C4-2B (cell line): Measurements from ENCODE around the gene VAT1L.

ENCODE experiments used
- H3K27ac ChIP-seq: fragments of 450-650 bp; 2 replicates; pipeline ENCODE4 v1.5.1; 2017
- ZFX ChIP-seq: fragments of 450-650 bp; IDR thresholded peaks from 2 replicates; pipeline ENCODE4 v1.6.1; 2017
- TF ChIP-seq, protein P1 (sequence below): fragments of 450-650 bp; conservative IDR thresholded peaks from 2 replicates; pipeline ENCODE4 v1.5.1; 2017; ENCODE audit warnings: mild to moderate bottlenecking

VAT1L gene

GRCh38 chr16:77763994-77764393 is 24.4 kb upstream of the VAT1L start:
- TF ChIP-seq ZFX = no peak
- TF ChIP-seq, protein P1, sequence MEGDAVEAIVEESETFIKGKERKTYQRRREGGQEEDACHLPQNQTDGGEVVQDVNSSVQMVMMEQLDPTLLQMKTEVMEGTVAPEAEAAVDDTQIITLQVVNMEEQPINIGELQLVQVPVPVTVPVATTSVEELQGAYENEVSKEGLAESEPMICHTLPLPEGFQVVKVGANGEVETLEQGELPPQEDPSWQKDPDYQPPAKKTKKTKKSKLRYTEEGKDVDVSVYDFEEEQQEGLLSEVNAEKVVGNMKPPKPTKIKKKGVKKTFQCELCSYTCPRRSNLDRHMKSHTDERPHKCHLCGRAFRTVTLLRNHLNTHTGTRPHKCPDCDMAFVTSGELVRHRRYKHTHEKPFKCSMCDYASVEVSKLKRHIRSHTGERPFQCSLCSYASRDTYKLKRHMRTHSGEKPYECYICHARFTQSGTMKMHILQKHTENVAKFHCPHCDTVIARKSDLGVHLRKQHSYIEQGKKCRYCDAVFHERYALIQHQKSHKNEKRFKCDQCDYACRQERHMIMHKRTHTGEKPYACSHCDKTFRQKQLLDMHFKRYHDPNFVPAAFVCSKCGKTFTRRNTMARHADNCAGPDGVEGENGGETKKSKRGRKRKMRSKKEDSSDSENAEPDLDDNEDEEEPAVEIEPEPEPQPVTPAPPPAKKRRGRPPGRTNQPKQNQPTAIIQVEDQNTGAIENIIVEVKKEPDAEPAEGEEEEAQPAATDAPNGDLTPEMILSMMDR = no peak
- no peak overlapping the region for H3K27ac ChIP-seq

DNA sequence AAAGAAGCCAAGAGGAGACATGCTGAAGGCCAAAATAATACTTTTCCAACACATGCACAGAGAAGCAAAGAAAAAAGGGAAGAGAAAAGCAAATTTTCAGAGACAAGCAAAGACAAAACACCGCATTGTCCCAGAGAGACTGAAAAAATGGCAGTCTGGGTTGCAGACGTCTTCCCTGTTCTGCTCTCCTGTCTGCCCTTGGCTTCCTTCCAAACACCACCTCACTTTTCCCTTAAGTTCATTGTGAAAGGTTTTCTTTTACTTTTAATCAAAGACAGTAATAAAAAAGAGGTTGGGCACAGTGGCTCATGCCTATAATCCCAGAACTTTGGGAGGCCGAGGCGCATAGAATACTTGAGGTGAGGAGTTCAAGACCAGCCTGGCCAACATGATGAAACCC is 21.2 kb upstream of the VAT1L start:
- H3K27ac ChIP-seq = no peak overlapping the region
- TF ChIP-seq, protein P1 = no peak
- TF ChIP-seq ZFX = no peak

DNA sequence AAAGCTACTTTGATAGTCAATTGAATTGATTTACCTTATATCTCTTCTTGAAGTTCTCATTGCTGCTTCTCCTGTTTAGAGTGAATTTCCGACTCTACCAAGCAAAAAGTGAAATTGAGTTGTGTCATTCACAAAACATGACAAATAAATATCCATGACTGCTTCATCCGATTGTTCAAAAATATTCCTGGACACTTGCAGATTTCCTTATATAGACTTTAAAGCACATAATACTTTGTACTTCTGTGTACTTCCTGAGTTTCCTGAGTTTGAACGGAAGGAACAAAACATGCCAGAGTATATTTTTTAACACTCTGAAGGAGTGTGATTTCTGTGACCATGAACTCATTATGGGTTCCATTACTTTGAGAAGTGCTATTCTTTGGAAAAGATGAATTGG is 20.5 kb upstream of the VAT1L start:
- no peak overlapping the region for H3K27ac ChIP-seq
- TF ChIP-seq ZFX = no peak
- TF ChIP-seq, protein P1 = no peak

GRCh38 chr16:77775911-77776909 is 12.2 kb upstream of the VAT1L start:
- H3K27ac ChIP-seq = no peak overlapping the region
- TF ChIP-seq ZFX = no peak
- TF ChIP-seq, protein P1 = no peak

GRCh38 chr16:77777745-77778144 is 10.6 kb upstream of the VAT1L start:
- no peak for TF ChIP-seq ZFX
- TF ChIP-seq, protein P1 = no peak

DNA sequence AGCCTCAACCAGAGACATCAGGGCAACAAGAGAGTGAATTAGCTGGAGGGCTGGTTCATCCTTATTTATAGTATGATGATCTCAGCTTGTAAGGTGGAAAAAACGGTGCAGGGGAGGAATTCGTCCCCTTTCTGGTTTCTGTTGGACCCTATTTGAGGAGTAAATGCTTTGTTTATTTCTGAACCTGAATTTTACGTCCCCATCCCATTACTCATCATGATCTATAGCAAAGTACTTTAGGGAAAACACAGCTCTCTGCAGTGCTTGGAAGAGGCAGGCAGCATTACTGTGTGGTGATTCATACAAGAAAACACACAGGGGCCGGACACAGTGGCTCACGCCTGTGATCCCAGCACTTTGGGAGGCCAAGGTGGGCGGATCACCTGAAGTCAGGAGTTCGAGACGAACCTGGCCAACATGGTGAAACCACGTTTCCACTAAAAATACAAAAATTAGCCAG is 8.0 kb upstream of the VAT1L start:
- H3K27ac ChIP-seq = no peak overlapping the region
- no peak for TF ChIP-seq ZFX
- TF ChIP-seq, protein P1 = no peak

More at GRCh38 chr16:77777745-77778144, 10.6 kb upstream of the VAT1L start:
- no peak overlapping the region for H3K27ac ChIP-seq

DNA sequence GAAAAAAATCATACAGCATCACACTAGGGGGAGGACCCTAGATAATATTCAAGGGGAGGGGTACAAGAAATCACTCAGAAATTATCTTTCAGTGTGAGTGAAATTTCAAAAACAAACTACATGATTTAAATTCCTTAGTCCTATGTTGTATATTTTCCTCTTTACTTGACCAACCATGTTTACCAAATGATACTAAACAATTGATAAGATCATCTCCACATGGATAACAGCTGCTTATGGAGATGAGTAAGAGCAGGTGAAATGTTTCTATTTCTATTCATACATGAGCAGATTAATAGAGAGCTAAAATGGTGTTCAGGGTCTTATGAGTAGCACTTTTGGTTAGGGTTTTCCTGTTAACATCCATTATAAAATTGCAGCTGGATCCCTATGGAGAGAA is 7.3 kb upstream of the VAT1L start:
- TF ChIP-seq, protein P1 = no peak
- no peak for TF ChIP-seq ZFX
- H3K27ac ChIP-seq = no peak overlapping the region
